ENCODE data around the gene ZNF860.
"Not testable (repeated sequence)": the region's sequence is repeated elsewhere in the genome, so short reads cannot be mapped to it uniquely, and the experiment has no call there.

Gene ZNF860

GRCh38 chr3:31960793-31961431 lies 20.6 kb upstream of the ZNF860 start:
- no peak for DNase-seq (ENCODE audit: low read depth, low spot score)

GRCh38 chr3:31962801-31963205 lies 18.7 kb upstream of the ZNF860 start:
- no peak for DNase-seq (ENCODE audit: low read depth, low spot score)

GRCh38 chr3:31966978-31967591 lies 14.5 kb upstream of the ZNF860 start:
- DNase-seq (ENCODE audit: low read depth, low spot score) = no peak

DNA sequence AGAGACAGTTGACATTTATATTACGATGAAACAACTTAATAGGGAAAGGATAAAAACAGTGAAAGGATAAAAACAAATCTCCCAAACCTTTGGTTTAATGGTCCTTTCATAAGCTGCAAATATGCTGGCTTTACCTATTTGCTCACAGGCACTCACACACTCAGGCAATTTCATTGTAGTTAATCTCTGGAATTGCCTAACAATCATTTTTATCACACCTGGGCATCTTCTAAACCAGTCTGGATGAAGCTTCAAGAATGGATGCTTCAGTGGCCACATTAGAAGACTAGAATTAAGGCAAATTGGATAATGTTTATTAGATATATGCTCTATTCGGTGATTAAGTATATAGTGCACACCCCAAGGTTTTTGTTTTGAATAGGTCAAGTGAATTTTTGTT lies 14.0 kb upstream of the ZNF860 start:
- no peak for DNase-seq (ENCODE audit: low read depth, low spot score)

GRCh38 chr3:31968369-31968926 lies 13.1 kb upstream of the ZNF860 start:
- DNase-seq (ENCODE audit: low read depth, low spot score) = no peak

GRCh38 chr3:31968927-31969418 lies 12.6 kb upstream of the ZNF860 start:
- no peak for DNase-seq (ENCODE audit: low read depth, low spot score)

DNA sequence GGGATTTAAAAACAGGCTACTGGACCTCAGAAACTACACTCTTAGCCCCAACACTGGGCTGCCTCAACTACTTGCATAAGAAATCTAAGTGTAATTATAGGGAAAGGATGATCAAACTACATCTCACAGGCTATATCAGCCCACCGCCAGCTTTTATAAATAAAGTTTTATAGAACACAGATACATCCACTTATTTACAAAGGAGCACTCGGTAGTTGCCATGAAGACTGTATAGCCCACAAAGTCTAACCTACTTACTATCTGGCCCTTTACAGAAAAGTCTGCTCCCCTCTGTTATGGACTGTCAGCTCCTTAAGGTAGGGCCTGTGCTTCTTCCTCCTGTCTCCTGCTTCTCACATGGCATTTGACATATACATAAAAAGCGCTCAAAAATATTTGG lies 9.9 kb upstream of the ZNF860 start:
- no peak for DNase-seq (ENCODE audit: low read depth, low spot score)

DNA sequence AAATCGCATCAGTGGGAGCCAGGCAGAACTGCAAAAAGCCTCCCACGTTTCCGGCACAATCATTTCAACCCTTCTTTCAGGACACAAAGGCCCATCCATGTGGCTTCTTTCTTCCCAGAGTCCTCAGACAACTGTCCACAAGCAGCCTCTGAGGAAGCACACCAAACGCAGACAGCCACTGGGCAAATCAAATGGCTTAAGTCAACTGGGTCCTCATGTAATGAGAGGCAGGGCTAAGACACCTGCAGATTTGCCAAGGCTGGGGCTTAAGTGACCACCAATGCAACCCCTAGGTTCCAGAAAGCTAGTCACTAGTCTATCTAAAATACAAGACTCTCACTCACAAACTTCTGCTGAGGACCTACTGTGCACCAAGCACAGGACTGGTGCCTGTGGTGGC lies 8.5 kb upstream of the ZNF860 start:
- DNase-seq (ENCODE audit: low read depth, low spot score) = no peak

DNA sequence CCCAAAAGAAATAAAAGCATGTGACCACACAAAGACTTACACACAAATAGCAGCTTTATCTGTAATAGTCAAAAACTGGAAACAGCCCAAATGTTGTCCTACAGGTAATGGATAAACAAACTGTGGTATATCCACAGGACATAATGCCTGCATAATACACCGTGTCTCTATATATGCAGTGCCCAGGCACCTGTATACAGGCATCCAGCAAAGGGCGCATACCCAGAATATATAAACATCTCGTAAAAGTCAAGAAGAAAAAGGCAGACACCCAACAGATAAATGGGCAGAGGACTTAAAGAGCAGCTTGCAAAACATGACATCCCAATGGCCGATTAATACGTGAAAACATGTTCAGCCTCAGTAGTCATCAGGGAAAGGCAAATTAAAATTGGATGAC lies 7.7 kb upstream of the ZNF860 start:
- DNase-seq (ENCODE audit: low read depth, low spot score) = no peak

GRCh38 chr3:31974471-31974870 lies 7.1 kb upstream of the ZNF860 start:
- DNase-seq (ENCODE audit: low read depth, low spot score) = peak; percentile 59

DNA sequence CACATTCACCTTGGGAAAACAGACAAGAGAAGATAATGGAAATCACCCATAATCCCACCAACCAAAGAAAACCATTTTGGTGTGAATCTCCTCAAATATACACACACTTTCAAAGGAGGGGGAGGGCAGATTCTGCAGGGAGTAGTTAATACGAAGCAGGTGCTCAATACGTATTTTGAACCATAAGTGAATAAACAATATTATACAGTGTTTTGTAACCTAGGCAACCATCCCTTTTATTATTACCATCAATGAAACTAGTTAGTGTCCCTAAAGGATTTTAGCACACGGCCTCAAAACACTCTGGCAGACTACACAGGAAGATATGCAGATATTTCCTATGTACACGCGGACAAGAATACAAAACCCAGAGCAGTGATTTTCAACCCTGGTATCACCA lies 6.6 kb upstream of the ZNF860 start:
- no peak for DNase-seq (ENCODE audit: low read depth, low spot score)

DNA sequence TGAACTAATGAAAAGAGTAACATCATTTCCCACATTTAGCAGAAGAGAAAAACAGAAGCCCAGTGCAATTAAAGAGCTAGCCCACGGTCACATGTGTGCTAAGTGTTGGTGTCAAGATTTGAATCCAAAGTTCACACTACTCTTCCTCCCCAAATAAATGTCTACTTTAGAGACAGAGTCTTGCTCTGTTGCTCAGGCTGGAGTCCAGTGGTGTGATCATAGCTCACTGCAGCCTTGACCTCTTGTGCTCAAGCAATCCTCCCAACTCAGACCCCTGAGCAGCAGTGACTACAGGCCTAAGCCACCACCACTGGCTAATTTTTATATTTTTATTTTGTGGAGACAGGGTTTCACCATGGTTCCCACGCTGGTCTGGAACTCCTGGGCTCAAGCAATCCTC lies 5.2 kb upstream of the ZNF860 start:
- no peak for DNase-seq (ENCODE audit: low read depth, low spot score)

DNA sequence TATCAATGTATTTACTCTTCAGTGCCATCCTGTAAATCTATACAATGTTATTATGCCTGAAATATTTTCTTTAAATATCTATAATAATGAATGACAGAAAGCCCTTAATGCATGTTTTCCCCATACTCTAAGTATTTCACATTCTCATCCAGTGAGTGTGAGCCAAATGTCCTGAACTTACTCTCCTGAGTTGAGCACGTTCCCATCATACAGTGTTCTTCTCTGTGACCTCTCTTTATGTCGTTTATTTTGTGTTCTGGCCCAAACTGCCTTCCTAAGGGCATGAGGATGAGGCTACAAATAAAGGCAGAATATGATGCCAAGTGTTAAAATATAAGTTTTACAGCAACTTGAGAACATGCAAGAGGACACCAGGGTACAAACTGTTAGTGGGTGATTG lies 3.8 kb upstream of the ZNF860 start:
- DNase-seq (ENCODE audit: low read depth, low spot score) = no peak

- DNase-seq (ENCODE audit: low read depth, low spot score) = no peak
Observed at GRCh38 chr3:31978553-31978952, 3.0 kb upstream of the ZNF860 start.

DNA sequence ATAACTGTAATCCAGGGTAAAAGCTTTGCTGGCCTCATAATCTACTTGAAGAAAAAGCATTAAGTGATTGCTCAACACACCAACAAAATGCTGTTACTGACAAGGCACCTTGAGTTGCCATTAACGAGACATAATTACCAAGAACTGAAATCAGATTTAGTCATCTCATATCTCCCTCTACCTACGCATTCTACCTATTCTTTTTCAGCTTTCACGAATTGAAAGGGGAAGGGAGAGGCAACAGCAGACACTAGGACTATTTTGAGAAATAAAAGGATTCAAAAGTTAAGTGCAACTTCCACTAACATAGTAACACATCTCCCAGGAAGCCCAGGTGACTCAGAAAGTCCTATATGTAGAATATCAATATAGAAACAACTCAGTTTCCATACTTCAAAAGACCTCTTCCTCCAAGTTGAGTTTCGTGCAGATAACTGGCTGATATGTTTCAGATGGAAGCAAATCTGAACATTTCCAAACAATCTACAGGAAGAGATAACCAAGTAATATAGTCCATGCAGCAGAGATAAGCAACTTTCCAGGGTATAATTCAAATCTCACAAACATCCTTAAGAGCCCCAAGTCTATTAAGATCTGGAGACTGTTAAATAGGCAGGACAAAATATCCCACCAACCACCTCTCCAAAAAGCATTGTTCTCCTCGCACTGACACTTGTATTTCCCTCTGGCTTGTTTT lies 2.4 kb upstream of the ZNF860 start:
- DNase-seq (ENCODE audit: low read depth, low spot score) = no peak

GRCh38 chr3:31980530-31981205 lies 882 bp upstream of the ZNF860 start:
- no peak for DNase-seq (ENCODE audit: low read depth, low spot score)

DNA sequence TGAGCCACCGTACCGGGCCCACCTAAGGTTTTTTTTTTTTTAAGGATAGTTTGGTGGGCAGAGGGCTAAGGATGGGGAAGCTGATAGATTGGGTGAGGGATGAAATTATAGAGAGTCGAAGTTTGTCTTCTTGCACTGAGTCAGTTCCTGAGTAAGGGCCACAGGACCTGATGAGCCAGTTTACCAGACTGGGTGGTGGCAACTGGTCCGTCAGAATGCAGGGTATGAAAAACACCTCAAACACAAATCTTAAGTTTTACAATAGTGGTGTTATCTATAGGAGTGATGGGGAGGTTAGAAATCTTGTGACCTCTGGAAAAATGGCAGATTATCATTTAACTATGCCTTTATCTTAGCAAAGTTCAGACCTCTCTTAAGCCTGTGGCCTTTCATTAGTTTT lies 2.8 kb downstream of the ZNF860 start:
- no peak for DNase-seq (ENCODE audit: low read depth, low spot score)

GRCh38 chr3:31985831-31986230 lies 4.3 kb downstream of the ZNF860 start:
- no peak for DNase-seq (ENCODE audit: low read depth, low spot score)

DNA sequence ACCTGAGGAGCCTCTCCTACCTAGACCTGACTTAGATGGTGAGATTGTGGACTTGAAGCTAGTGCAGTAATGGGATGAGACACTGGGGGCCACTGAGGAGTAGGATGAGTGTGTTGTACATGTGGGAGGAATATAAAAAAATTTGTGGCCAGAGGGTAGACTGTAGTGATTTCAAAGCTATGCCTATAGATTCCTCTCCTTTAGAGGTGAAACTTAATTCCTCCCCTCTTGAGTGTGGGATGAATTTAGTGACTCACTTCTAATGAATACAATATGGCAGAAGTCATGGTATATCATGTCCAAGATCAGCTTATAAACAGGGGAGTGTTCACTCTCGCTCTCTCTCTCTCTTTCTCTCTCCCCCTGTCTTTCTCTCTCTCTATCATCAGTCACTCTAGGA lies 6.7 kb downstream of the ZNF860 start:
- DNase-seq (ENCODE audit: low read depth, low spot score) = no peak

- DNase-seq (ENCODE audit: low read depth, low spot score) = not testable (repeated sequence)
Observed at GRCh38 chr3:31992995-31993394, 11.4 kb downstream of the ZNF860 start.

DNA sequence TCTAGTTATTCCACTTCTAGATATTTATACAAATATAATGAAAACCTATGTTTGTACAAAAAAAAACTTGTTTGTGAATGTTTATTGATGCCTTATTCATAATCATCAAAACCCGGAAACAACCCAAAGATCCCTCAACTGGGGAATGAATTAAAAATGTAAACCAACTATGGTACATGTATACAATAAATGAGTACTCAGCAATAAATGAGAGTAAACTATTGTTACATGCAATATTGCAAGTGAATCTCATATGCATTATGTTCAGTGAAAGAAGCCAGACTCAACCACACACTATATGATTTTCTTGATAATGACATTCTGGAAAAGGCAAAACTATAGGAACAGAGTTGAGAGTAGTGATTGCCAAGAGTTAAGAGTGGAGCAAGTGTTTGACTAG lies 12.3 kb downstream of the ZNF860 start:
- no peak for DNase-seq (ENCODE audit: low read depth, low spot score)

GRCh38 chr3:31995026-31995425 lies 13.5 kb downstream of the ZNF860 start:
- not testable (repeated sequence) for DNase-seq (ENCODE audit: low read depth, low spot score)

All from brain pericyte (primary cell).